GM21529 (cell line): ENCODE results near the gene IMPA2.

Experiments
- ATAC-seq: cut with Tn5 transposase; IDR thresholded peaks from one replicate; pipeline ENCODE4 v1.9.1; 2021; ENCODE audit not compliant: unreplicated experiment

IMPA2 gene

GRCh38 chr18:12046751-12047335, 65.5 kb downstream of the IMPA2 start:
- ATAC-seq, result no peak

DNA sequence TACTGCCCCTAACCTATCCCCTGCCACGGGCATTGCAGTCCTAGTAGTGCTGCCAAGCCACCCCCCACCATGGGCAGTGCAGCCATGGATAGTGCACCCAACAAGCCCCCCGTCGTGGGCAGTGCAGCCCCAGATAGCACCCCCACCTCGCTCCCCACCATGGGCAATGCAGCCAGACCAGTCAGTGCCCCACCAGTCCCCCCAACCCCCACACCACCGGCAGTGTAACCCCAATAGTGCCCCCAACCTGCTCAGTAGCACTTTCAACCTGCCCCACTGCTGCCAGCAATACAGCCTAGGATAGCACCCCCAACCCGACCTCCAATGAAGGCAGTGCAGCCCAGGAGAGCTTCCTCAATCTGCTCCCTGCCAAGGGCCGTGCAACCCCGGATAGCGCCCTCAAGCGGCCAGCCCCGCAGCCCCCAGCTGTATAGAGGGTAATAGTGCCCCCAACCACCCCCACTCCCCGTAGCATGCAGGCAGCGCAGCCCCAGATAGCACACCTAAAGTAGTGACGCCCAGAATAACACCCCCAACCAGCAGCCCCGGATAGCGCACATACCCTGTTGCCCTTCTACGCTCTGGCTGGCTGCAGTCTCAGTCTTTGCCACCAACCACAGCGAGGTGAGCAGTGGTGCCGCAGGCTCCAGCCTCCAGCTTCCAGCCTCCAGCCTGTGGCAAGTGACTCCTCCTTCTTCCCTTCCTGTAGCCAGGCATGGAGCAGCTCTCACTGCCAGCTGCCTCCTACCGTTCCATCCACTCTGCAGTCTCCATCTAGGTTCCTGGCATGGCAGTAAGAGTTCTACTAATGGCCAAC, 66.9 kb downstream of the IMPA2 start:
- ATAC-seq, result no peak

GRCh38 chr18:12048827-12049175, 67.5 kb downstream of the IMPA2 start:
- no peak for ATAC-seq

DNA sequence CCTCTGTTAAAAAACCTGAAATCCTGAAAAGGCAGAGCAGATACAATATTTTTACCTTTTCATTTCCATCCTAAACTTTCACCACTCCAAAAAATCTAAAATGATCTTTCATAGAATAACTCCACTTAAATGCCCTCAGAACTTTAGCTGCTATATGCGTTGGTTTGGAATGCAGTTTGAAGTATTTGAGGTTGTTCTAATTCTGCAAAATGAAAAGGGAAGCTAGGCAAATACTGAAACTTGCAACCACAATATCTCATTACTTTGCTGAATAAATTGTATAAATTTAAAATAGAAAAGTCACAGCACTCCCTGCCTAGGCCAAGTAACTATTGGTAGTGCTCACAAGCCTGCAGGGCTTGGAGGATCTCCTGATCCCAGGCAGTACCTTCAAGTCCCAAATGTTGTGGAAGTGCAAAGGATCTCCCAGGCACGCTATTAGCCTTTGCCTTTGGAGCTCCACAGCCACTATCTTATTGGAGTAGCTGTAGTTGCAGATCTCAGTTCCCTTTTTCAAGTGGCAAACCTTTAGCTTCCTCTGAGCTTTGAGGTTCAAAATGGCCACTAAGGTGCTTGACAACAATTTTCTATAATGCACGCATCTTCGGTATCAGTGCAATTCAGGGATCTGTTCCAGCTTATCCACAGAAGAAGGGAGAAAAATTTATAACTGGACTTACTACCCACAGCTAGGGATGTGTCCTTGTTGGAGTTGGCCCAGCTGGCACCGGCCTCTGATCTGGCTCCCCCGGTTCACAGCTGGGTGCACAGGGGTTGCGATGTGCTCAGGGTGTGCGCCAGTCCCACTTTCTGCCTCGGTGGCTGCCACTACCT, 68.9 kb downstream of the IMPA2 start:
- peak; percentile 89 for ATAC-seq

GRCh38 chr18:12052866-12053265, 71.6 kb downstream of the IMPA2 start:
- no peak for ATAC-seq

GRCh38 chr18:12053289-12053688, 72.0 kb downstream of the IMPA2 start:
- peak; percentile 57 for ATAC-seq

- no peak for ATAC-seq
Measured at GRCh38 chr18:12056034-12056883, 75.0 kb downstream of the IMPA2 start.

- no peak for ATAC-seq
Measured at GRCh38 chr18:12056884-12057402, 75.6 kb downstream of the IMPA2 start.

- no peak for ATAC-seq
Measured at GRCh38 chr18:12057419-12058039, 76.2 kb downstream of the IMPA2 start.

DNA sequence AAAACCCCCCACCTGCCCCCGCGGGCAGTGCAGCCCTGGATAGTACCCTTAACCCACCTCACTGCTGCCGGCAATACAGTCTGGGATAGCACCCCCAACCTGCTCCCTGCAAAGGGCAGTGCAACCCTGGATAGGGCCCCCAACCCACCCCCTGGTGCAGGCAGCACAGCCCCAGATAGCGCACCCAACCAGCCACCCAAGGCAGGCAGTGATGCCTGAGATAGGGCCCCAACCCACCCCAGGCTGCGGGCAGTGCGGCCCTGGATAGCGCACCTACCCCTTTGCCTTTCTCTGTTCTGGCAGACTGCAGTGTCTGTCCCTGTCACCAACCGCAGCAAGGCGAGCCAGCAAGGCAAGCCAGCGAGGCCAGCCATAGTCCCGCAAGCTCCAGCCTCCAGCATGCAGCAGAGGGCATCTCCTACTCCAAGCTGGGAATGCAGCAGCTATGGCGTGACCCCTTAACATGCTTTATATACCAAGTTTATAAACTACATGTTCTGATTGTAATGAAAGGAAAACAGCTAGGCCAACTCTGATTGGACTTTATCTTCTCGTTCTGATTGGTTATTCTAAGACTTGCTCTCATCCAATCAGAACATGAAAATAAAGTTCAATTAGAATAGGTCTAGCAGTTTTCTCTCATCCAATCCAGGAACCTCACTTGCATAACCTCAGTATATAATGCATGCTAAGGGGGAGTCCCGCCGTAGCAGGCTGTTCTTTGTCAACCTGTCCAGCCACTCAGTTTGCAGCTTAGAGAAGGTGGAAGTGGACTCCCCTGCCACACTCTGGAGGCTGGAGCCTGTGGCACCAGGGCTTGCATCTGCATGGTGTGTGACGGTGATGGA, 78.3 kb downstream of the IMPA2 start:
- ATAC-seq, result no peak

GRCh38 chr18:12060182-12060870, 79.0 kb downstream of the IMPA2 start:
- no peak for ATAC-seq

- no peak for ATAC-seq
Measured at GRCh38 chr18:12061685-12062084, 80.4 kb downstream of the IMPA2 start.

DNA sequence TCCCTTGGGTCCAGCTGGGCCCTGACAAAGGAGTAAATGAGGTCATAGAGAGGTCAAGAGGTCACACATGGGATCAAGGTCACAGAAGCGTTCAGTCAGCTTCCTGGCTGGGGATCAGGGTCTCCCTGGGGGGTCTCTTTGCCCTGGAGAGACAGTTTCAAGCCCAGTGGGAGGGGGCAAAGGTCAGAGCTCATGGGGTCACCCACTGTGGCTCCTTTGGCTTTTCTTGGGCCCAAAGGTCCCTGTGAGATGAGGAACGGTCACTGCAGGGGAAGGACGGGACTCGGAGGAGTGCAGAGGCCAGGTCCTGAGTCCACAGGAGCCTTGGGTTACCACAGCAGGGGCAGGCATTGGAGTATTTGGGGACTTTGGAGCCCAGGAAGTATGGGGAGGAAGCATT, 81.7 kb downstream of the IMPA2 start:
- no peak for ATAC-seq

DNA sequence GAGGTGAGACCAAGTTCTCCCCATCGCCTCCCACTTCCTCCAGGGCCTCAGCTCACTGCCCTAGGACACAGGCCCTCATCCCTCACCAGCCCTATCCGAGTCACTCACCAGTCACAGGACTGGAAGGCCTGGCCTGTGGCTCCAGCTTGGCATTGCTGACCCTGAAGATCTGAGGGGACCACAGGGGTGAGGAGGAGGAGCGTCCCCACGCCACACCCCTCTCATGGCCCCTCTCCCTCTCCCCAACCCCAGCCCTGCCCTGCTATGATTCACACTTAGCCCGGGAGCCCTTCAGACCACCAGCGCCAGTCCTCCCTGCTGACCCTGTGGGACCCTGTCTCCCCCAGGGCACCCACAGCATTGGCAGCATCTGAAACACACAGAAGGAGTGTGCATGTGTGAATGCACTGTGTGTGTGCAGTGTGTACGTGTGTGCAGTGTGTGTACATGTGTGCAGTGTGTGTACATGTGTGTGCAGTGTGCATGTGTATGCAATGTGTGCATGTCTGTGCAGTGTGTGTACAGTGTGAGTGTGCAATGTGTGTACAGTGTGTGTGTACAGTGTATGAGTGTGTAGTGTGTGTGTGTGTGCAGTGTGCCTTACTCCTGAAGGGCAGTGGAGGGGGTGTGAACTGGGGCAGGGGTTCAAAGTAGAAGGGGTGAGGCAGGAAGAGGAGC, 82.9 kb downstream of the IMPA2 start:
- no peak for ATAC-seq

DNA sequence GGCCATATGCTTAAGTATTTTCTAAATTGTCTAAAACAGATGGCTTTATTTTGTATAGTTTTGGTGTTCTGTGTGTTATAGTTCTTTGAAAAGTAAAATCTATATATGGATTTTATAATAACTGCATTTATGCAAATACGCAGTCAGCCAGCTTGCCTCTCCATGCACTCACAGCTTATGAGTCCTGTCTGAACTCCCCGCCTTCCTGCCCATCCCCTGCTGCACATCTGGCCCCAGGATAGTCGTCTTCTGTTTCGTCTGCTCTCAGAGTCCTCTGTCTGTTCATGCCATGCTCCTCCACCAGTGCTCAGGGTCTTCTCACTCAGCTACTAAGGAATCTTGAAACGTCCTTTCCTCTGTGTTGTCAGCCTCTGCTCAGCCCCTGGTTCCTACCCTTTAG, 84.1 kb downstream of the IMPA2 start:
- ATAC-seq, result no peak

DNA sequence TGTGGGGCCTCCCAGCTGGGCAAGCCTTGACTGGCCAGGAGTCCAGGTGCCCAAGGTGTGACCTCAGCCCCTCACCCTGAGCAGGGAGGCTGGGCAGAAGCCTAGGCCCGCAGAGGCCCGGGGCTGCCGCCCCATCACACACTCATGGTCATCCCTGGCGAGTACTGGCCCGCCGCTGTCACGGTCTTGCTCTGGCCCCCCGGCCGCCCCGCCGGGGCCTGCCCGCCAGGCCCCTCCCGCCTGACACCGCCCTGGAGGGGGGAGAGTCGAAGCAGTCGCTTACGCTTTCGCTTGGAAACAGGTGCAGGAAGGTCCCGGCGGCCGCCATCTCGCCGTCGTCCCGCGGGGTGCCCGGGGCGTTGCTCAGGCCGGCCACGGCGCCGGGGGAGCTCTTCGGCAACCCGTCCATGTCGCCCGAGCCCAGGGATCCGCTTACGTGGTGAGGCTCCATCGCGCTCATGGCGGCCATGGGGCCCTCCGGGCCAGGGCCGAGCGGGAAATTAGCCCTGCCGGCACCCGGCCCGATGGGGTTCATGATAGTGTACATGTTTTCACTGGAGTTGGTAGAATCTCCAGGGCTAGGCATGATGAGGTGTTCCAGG, 85.7 kb downstream of the IMPA2 start:
- no peak for ATAC-seq

GRCh38 chr18:12067671-12068070, 86.4 kb downstream of the IMPA2 start:
- no peak for ATAC-seq
